Hindlimb muscle (tissue), 1 donor: ENCODE measurements around the gene FTH1. TPM values are rescaled to one million over a fixed set of nuclear protein-coding genes. Genes with fewer than 3 reads are reported as not detected.
"Not testable (repeated sequence)": the region's sequence is repeated elsewhere in the genome, so short reads cannot be mapped to it uniquely, and the experiment has no call there.

Experiments
- DNase-seq: peaks from one replicate; pipeline ENCODE4 v3.0.0-alpha.2; 2013
- polyA plus RNA-seq: library from polyadenylated mRNA; unstranded; fragments of 120-200 nt; gene quantifications from one replicate; pipeline ENCODE4 v1.2.1, GENCODE V29; 2013; ENCODE audit not compliant: insufficient read length

Gene FTH1
- polyA plus RNA-seq, 1 donor, result 1,681 TPM

GRCh38 chr11:61978703-61979661, 11.5 kb upstream of the FTH1 start:
- DNase-seq, result no peak

DNA sequence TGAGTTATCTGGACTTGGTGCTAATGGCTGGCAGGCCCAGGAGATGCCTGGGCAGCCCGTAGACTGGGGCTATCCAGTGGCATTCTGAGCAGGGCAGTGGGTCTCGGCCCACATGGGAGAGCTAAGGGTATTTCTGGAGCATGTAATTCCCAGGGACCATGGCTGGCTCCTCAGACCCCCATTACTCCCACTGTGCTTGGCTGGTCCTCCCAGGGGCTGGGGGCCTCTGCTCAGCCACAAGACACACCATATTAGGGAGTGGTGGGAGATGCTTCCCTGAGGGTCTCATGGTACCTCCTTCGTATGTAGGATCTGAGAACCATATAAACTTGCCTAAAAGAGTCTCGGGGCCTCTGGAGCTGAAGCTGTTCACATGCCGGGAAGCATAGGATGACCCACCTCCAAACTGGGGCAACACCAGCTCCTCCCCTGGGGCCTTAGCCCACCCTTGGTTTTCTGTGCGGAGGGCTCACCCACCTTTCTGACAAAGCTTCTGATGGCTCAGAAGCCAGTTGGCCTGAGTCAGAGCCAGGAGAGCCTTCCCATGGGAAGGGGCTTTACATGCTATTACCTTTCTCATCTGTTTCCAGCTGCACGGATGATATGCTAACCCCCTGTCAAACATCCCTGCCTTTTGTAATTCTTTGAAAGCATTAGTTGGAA, 9.5 kb upstream of the FTH1 start:
- no peak for DNase-seq

DNA sequence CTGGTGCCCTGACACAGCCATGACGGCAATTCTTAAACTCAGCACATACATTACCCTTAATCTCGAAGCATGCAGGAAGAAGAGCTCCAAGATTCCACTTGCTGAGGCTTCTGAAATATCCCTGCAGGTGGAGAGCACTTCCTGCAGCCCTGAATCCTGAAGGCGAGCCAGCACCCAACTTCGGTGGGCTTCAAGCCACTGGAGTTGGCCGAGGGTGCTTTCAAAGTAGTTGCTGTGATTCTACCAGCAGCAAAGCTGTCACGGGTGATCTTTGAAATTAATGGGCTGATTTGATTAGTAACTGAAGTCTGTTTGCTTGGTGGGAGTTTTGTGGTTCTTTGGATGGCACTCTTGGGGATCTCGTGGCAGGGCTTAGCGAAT, 9.0 kb upstream of the FTH1 start:
- no peak for DNase-seq

DNA sequence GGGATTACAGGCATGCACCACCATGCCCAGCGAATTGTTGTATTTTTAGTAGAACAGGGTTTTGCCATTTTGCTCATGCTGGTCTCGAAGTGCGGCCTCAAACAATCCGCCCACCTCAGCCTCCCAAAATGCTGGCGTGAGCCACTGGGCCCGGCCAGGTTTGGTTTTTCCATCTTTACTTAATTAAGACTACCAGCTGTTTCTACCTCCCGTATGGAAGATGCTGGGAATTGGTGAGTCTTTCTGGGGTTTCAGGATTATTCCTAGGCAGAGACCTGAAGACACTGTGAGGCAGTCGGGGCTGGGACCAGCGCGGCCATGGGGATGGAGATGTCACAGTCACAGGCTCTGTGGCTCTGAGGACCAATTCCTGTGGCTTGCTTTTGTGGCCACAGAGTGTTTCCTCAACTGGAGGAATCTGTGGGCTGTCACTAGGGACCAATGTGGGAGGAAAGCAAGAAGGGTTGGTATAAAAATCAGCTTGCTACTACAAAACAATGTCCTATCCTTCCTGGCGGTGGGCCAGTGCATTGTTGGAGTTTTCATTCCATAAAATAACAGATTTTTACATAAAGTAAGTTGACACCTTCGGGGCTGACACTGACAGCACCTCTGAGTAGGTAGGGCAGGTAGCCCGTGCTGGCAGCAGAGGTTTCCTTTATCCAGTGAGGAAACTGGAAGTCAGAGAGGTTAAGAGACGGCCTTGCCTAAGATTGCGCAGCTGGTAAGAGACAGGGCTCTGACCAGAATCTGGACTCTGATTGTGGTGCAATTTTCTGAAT, 8.4 kb upstream of the FTH1 start:
- no peak for DNase-seq

- peak; percentile 45 for DNase-seq
Measured at GRCh38 chr11:61974766-61975631, 7.6 kb upstream of the FTH1 start.

DNA sequence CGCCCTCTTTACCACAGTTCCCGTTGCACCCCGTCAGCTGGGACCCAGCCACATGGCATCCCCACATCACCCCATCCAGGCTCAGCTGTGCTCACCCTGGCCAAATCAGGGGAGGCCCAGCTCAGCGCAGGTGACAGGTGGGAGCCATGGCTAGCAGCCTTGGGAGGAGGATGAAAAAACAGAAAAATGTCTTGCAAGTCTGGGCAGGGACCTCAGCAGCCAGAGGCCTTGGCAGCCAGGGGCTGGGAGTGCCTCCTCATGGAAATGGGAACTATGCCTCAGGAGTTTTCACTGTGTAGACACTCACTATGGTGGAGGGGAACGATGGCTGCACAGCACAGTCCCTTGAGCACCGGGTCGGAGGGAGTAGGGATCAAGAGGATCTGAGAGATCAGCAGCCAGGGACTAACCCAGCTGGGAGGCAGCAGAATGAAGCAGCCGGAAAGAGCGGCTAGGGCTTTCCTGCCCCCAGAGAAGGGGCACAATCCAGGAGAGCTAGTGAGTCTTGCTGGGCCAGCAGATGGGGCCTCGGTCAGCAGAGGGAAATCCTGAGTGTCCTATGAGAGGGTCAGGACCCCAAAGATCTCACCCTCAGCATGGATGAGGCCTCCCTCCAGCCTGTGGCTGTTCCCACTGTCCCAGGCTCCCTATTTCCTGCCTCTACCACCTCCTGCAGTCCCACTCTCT, 6.2 kb upstream of the FTH1 start:
- DNase-seq, result no peak

- DNase-seq, result peak; percentile 35
Measured at GRCh38 chr11:61972672-61973475, 5.4 kb upstream of the FTH1 start.

- DNase-seq, result no peak
Measured at GRCh38 chr11:61972112-61972671, 4.8 kb upstream of the FTH1 start.

- DNase-seq, result peak; percentile 93
Measured at GRCh38 chr11:61971248-61972111, 4.0 kb upstream of the FTH1 start.

DNA sequence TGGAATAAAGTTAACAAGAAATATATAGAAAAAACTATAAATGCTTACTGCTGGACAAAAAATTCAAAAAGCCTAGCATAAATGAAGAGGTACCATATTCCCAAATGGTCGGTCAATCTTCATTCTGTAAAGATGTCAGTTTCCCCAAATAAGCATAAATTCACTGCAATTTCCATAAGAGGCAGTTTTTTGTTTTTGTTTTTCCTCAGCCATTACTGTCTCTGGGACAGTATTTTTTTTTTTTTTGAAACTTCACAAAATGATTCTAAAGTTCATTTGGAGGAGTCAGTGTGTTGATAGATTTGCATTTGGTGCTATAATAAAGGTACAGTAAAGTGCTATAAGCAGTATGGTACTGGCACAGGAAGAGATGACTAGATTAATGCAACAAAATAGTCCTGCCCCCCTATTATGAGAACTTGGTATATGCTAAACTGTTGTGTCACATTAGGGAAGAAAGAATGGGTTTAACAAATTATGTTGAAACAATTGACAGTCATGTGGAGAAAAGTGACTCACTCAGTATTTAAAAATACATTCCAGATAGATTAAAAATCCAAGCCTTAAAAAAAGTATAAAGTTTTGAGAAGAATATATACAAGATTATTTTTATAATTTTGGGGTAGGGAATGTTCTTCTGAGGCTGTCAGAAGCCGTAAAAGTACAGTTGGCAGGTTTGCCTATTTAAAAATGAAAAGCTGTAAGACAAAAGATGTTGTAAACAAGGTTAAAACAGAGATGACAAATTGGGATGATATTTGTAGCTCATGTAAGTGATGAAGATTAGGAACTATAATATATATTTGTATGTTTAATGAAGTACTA, 2.6 kb upstream of the FTH1 start:
- DNase-seq, result no peak

GRCh38 chr11:61969391-61969758, 1.9 kb upstream of the FTH1 start:
- no peak for DNase-seq

GRCh38 chr11:61968758-61969390, 1.4 kb upstream of the FTH1 start:
- DNase-seq, result no peak

DNA sequence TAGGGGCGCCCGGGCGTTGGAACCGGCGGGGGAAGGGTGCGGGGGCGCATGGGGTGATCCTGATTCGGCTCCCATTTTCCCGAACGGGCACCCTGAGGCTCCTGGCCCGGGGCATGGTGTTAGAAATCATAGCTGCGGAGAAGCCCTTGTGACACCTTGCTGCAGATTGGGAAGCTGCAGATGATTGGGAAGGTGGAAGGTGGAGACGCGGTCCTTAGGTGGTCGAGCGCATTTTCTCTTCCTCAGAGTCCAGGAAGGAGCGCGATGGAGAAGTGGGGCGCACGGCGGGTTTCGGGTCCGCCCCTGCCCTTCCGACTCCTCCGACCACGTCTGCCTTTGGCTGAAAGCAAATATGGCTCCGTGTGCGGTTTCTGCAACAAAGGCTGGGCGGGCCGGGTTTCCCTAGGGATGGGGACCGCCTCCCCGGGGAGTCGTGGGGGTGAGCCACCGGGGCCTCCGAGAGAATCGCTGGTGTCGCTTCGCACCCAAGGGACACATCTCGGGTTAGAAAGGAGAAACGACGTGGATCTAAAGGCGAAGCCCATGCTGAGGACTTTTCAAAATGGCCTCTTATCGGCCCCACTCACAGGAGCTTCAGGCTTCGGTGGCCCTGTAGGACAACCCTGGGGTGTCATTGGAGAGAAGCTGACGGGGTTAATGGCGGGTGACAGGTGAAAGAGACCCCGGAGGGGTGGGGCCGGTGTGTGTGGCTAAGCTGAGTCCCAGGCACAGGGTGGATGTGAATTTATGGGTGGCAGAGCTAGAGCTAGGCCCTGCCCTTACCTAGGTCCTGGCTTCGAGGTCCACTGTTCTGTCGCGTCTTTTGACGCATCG, 707 bp upstream of the FTH1 start:
- DNase-seq, result peak; percentile 44

DNA sequence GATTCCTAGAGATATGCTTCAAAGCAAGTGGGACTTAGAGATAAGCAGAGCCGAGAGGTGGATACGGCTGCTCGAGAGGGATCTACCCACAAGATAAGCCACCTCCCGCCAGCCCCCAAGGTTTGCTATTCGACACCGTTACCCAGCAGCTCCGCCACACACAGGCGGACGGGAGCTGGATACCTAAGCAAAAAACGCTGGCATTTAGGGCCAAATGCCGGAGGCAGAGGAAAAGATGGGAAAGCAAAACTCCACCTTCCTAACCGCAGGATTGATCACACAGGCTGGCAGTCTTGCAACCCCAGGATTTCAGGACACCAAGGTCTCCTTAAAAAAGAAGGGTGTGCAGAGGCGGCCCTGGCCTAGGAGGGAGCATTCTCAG, 709 bp downstream of the FTH1 start:
- no peak for DNase-seq

DNA sequence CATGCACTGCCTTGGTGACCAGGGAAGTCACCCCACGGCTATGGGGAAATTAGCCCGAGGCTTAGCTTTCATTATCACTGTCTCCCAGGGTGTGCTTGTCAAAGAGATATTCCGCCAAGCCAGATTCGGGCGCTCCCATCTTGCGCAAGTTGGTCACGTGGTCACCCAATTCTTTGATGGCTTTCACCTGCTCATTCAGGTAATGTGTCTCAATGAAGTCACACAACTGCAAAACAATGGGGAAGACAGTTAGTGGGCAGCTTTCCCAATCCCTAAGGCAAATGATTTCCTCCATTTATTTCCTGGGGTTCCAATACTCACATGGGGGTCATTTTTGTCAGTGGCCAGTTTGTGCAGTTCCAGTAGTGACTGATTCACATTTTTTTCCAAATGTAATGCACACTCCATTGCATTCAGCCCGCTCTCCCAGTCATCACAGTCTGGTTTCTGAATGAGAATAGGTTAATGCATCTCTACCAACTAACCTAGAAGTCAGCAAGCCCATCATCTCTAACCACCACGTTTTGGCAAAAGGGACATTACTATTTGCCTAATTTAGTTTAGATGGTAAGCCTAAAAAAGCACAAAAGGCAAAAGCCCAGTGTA, 2.7 kb downstream of the FTH1 start:
- not testable (repeated sequence) for DNase-seq

DNA sequence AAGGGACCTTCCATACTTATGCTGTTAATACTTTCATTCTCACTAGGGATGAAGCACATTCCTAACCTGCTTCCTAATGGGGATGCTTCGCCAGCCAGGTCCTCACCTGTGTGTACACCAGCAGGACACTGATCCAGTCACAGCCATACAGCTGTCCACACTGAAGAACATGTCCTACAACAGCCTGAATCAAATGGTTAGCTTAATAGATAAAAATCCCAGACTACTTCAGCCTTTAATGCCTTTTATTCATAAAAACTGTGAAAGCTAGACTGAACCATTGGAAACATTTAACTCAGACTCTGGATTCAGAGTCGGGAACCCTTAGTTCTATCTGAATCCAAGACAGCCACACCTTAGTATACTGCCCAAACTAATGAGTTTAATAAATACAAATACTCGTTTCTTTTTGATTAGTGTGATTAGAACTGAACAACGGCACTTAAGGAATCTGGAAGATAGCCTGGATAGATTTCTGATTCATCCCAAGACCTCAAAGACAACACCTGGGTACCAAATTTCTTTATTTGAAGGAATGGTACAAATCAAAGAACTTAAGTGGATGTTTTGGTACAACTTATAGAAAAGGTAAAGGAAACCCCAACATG, 3.3 kb downstream of the FTH1 start:
- no peak for DNase-seq
